IMR-90 (cell line): ENCODE results near the gene SH2D5. TPM values are rescaled to one million over a fixed set of nuclear protein-coding genes. Genes with fewer than 3 reads are reported as not detected.

Experiments
- ATAC-seq: fragments of 200-7000 bp; cut with Tn5 transposase; 2 replicates; pipeline ENCODE4 v1.9.1; 2020; ENCODE audit warnings: low read depth, mild to moderate bottlenecking, moderate library complexity
- BruUV-seq: library from RNA; stranded (reverse); fragments of 400-500 nt; replicated peaks from 2 replicates; lab custom pipeline; 2021; lab: Mats Ljungman, UMichigan
- CTCF ChIA-PET: fragments of 300-600 bp; formaldehyde crosslinking; extraction: SDS; loops from one replicate; lab custom pipeline; 2021; ENCODE audit warnings: antibody characterized with exemption; lab: Yijun Ruan, JAX
- POLR2A ChIA-PET: fragments of 300-600 bp; sonication (Branson Sonifier 250); formaldehyde crosslinking; loops from one replicate; lab custom pipeline; 2022; ENCODE audit warnings: antibody characterized with exemption; ENCODE audit not compliant: unreplicated experiment; lab: Charles Lee
- DNase-seq: peaks from one replicate; pipeline ENCODE4 v3.0.0; 2013
- H2AFZ ChIP-seq: replicated peaks from 2 replicates; pipeline ENCODE3; 2013; ENCODE audit warnings: low read length, mild to moderate bottlenecking; ENCODE audit not compliant: poor library complexity
- H2AK5ac ChIP-seq: 2 replicates; pipeline ENCODE4 v1.6.1; 2013; ENCODE audit warnings: low read depth, low read length, inconsistent platforms
- H2AK9ac ChIP-seq: replicated peaks from 2 replicates; pipeline ENCODE3; 2013; ENCODE audit warnings: mild to moderate bottlenecking, low read depth, low read length, moderate library complexity; ENCODE audit not compliant: poor library complexity
- H2BK120ac ChIP-seq: 2 replicates; pipeline ENCODE4 v1.6.1; 2013; ENCODE audit warnings: low read depth, low read length, inconsistent platforms
- H2BK15ac ChIP-seq: 3 replicates; pipeline ENCODE4 v1.6.1; 2013; ENCODE audit warnings: low read depth, low read length, inconsistent platforms
- H2BK20ac ChIP-seq: 2 replicates; pipeline ENCODE4 v1.6.1; 2013; ENCODE audit warnings: low read depth, mild to moderate bottlenecking, inconsistent platforms, low read length, moderate library complexity
- H2BK5ac ChIP-seq: 2 replicates; pipeline ENCODE4 v1.6.1; 2013; ENCODE audit warnings: mild to moderate bottlenecking, low read depth, low read length, inconsistent platforms; ENCODE audit not compliant: poor library complexity, severe bottlenecking
- H3K14ac ChIP-seq: replicated peaks from 2 replicates; pipeline ENCODE4 v1.6.1; 2013; ENCODE audit warnings: low read depth, low read length, inconsistent platforms
- H3K18ac ChIP-seq: 2 replicates; pipeline ENCODE4 v1.6.1; 2013; ENCODE audit warnings: low read depth, low read length, control low read depth
- H3K23ac ChIP-seq: 2 replicates; pipeline ENCODE4 v1.6.1; 2013; ENCODE audit warnings: low read depth, low read length, inconsistent platforms
- H3K27ac ChIP-seq: 2 replicates; pipeline ENCODE4 v1.5.1; 2013; ENCODE audit warnings: mild to moderate bottlenecking, control low read depth, low read length; ENCODE audit not compliant: insufficient read depth
- H3K27me3 ChIP-seq: 2 replicates; pipeline ENCODE4 v1.6.1; 2013; ENCODE audit warnings: low read length; ENCODE audit not compliant: control insufficient read depth, insufficient read depth
- H3K36me3 ChIP-seq: 2 replicates; pipeline ENCODE4 v1.6.1; 2013; ENCODE audit warnings: low read length, mixed read lengths; ENCODE audit not compliant: control insufficient read depth, insufficient read depth
- H3K4ac ChIP-seq: 2 replicates; pipeline ENCODE4 v1.6.1; 2013; ENCODE audit warnings: low read depth, low read length, inconsistent platforms
- H3K4me1 ChIP-seq: 2 replicates; pipeline ENCODE4 v1.6.1; 2013; ENCODE audit warnings: low read length, mixed read lengths; ENCODE audit not compliant: control insufficient read depth, insufficient read depth
- H3K4me2 ChIP-seq: 2 replicates; pipeline ENCODE4 v1.6.1; 2013; ENCODE audit warnings: low read depth, mild to moderate bottlenecking, control low read depth, low read length, moderate library complexity
- H3K4me3 ChIP-seq: 2 replicates; pipeline ENCODE4 v1.5.1; 2013; ENCODE audit warnings: low read depth, mild to moderate bottlenecking, control low read depth, low read length, moderate library complexity; ENCODE audit not compliant: insufficient read depth
- H3K56ac ChIP-seq: 2 replicates; pipeline ENCODE4 v1.6.1; 2013; ENCODE audit warnings: low read length, inconsistent platforms; ENCODE audit not compliant: insufficient read depth; ENCODE audit errors: extremely low read depth
- H3K79me1 ChIP-seq, 2 experiments: 2 replicates each; pipeline ENCODE4 v1.6.1; 2013; ENCODE audit warnings: low read length in 2 of 2, inconsistent platforms in 1 of 2, low read depth in 1 of 2
- H3K9ac ChIP-seq: 2 replicates; pipeline ENCODE4 v1.6.1; 2013; ENCODE audit warnings: low read depth, low read length, control low read depth
- H3K9me1 ChIP-seq: 2 replicates; pipeline ENCODE4 v1.6.1; 2013; ENCODE audit warnings: low read length, inconsistent platforms; ENCODE audit not compliant: insufficient read depth
- H3K9me3 ChIP-seq: 2 replicates; pipeline ENCODE4 v1.6.1; 2013; ENCODE audit warnings: low read length; ENCODE audit not compliant: control insufficient read depth, insufficient read depth
- H4K20me1 ChIP-seq: 2 replicates; pipeline ENCODE4 v1.6.1; 2013; ENCODE audit warnings: low read length, inconsistent platforms; ENCODE audit not compliant: insufficient read depth
- H4K5ac ChIP-seq: 2 replicates; pipeline ENCODE4 v1.6.1; 2013; ENCODE audit warnings: mild to moderate bottlenecking, low read depth, low read length, control low read depth
- H4K8ac ChIP-seq, 2 experiments: 2 replicates each; pipeline ENCODE4 v1.6.1; 2013; ENCODE audit warnings: low read depth in 2 of 2, low read length in 2 of 2, control low read depth in 1 of 2, inconsistent platforms in 1 of 2
- H4K91ac ChIP-seq: 2 replicates; pipeline ENCODE4 v1.6.1; 2013; ENCODE audit warnings: low read depth, low read length, inconsistent platforms; ENCODE audit not compliant: insufficient read depth
- ELK1 ChIP-seq: fragments of 150-350 bp; IDR thresholded peaks from 2 replicates; pipeline ENCODE4 v1.6.1; 2016; ENCODE audit warnings: low read depth, mild to moderate bottlenecking, low read length, moderate library complexity, borderline replicate concordance
- MAFK ChIP-seq: IDR thresholded peaks from 2 replicates; pipeline ENCODE4 v1.6.1; 2012; ENCODE audit warnings: low read depth, low read length, improper control_type of control experiment
- NFE2L2 ChIP-seq: fragments of 150-350 bp; IDR thresholded peaks from 2 replicates; pipeline ENCODE4 v1.6.1; 2016; ENCODE audit warnings: low read depth, mild to moderate bottlenecking, low read length
- POLR2A ChIP-seq: IDR thresholded peaks from 2 replicates; pipeline ENCODE4 v1.6.1; 2012; ENCODE audit warnings: mild to moderate bottlenecking, low read depth, low read length
- SMC3 ChIP-seq: fragments of 150-350 bp; IDR thresholded peaks from 2 replicates; pipeline ENCODE4 v1.6.1; 2016; ENCODE audit warnings: low read depth, mild to moderate bottlenecking, antibody characterized with exemption, low read length, moderate library complexity
- USF2 ChIP-seq: fragments of 150-350 bp; IDR thresholded peaks from 2 replicates; pipeline ENCODE4 v1.6.1; 2017; ENCODE audit warnings: mild to moderate bottlenecking, antibody characterized with exemption, low read length, low read depth
- WGBS, 2 experiments: methylation state at CpG; one replicate each; pipeline versions ENCODE4 v1.1.5 to v1.1.7; 2013; ENCODE audit warnings: missing lambda C conversion rate in 2 of 2; ENCODE audit not compliant: insufficient read length in 1 of 2; ENCODE audit errors: extremely low coverage in 2 of 2; 5-methylcytosine and 5-hydroxymethylcytosine counted together
- dilution Hi-C: fragments of 300-500 bp; cut with HindIII; formaldehyde crosslinking; loops from one replicate; pipeline ENCODE4 v1.14.3; 2018; ENCODE audit warnings: low sequenced_read_pairs; ENCODE audit not compliant: unreplicated experiment
- in situ Hi-C: fragments of 300-500 bp; cut with MboI; formaldehyde crosslinking; loops from 3 replicates; pipeline ENCODE4 v1.14.3; 2019; ENCODE audit warnings: low sequenced_read_pairs, inconsistent platforms, mixed read lengths
- intact Hi-C: fragments of 100-400 bp; cut with micrococcal nuclease; formaldehyde crosslinking; loops from 2 replicates; pipeline ENCODE4 v1.10.0; 2022
- polyA plus RNA-seq, 3 experiments: library from polyadenylated mRNA; depleted of rRNA; stranded (reverse); fragments of >200 nt; gene quantifications; 2 replicates each; pipeline ENCODE4 v1.2.3, GENCODE V29; 2012; ENCODE audit warnings: low replicate concordance in 1 of 3
- total RNA-seq: library from RNA; depleted of rRNA; stranded (reverse); fragments of >200 nt; gene quantifications from 2 replicates; pipeline ENCODE4 v1.2.3, GENCODE V29; 2012

The SH2D5 gene
- total and polyA plus RNA-seq, 2 of the 4 experiments (the other 2 are of a cell fraction), result 7.2 to 14.4 TPM

- no peak overlapping the region for H3K56ac ChIP-seq
- dilution Hi-C loops, result no loop called here
- no peak overlapping the region for H2BK20ac ChIP-seq
- H3K27ac ChIP-seq, result no peak overlapping the region
- WGBS, 2 experiments, result 39% methylated on average over 2 of the region's 5 CpGs; no CpG with 5 or more reads in 1 of the 2 experiments
- peaks cover 3% of the 10 kb centered on the region; the same call in 1 of the 2 replicates for H3K9me1 ChIP-seq
- in situ Hi-C loops, result no loop called here
- H2BK120ac ChIP-seq, result no peak overlapping the region
- no peaks in the 10 kb centered on the region; the same call in 1 of the 2 replicates for H4K20me1 ChIP-seq
- ChIA-PET CTCF (no interaction called here), POLR2A (interaction anchor here (0.6 kb wide), 1 partner anchor 8 kb away, joined by 3 read pairs; no protein-coding TSS in a partner anchor)
- intact Hi-C loops, result no loop called here
- no peak overlapping the region for H4K8ac ChIP-seq
- H3K23ac ChIP-seq, result no peak overlapping the region
- H3K4me2 ChIP-seq, result no peak overlapping the region
- DNase-seq (no peak), ATAC-seq (no peak)
- no peaks in the 10 kb centered on the region for H3K36me3 ChIP-seq
- no peak overlapping the region for H3K18ac ChIP-seq
- no peak overlapping the region for H2AFZ ChIP-seq
- no peak overlapping the region for H3K4me3 ChIP-seq
- peaks cover 0 to 3% of the 10 kb centered on the region in 2 experiments; a peak in 1 of 4 replicates for H3K79me1 ChIP-seq
- H3K9ac ChIP-seq, result no peak overlapping the region
- H3K9me3 ChIP-seq, result no peaks in the 10 kb centered on the region
- no peak overlapping the region for H2AK5ac ChIP-seq
- TF ChIP-seq ELK1 (no peak), POLR2A (no peak), SMC3 (no peak), USF2 (no peak), NFE2L2 (no peak), MAFK (no peak)
- H4K5ac ChIP-seq, result no peak overlapping the region
- no peak overlapping the region for H2AK9ac ChIP-seq
- no peak overlapping the region for H2BK5ac ChIP-seq
- H3K4me1 ChIP-seq, result no peaks in the 10 kb centered on the region
- H3K14ac ChIP-seq, result no peak overlapping the region
- H3K27me3 ChIP-seq, result no peaks in the 10 kb centered on the region
- no peak overlapping the region for H4K91ac ChIP-seq
- no peak overlapping the region for H3K4ac ChIP-seq
- no peak overlapping the region for H2BK15ac ChIP-seq
- BruUV-seq, result no TSS peak
These were observed 25.7 kb downstream of the SH2D5 start for GRCh38 chr1:20706841-20707240.
